Esophagus mucosa (tissue), 1 donor: Measurements from ENCODE around the gene MTUS2. TPM values are rescaled to one million over a fixed set of nuclear protein-coding genes. Genes with fewer than 3 reads are reported as not detected.

Experiments
- ATAC-seq: fragments of 200-7000 bp; cut with Tn5 transposase; one replicate; pipeline ENCODE4 v1.9.1; 2020
- total RNA-seq: library from RNA; stranded (reverse); gene quantifications from one replicate; pipeline ENCODE4 v1.2.4, GENCODE V29; 2023
- donor health status: DM: yes; HTN: yes; CAD: no.

MTUS2 gene
- total RNA-seq, 1 donor from 2014 or later, result 0.12 TPM

DNA sequence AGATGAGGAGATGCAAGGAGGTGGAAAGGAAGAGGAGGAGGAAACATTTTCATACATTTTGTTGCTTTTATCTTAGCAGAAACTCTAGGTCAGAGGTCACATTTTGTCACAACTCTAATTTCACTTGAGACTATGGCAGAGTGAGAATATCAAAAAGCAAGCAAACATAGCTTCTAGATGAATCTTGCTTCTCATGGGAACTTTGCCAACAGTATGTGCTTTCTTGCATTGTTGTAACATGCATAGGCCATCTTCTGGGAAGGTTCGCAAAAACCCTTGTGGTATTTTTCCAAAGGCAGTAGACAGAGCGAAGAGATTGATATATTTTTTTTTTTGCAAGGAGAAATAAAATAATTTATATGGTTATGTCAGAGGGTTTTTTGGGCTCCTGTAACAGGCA, 291.3 kb downstream of the MTUS2 start:
- ATAC-seq, result no peak

DNA sequence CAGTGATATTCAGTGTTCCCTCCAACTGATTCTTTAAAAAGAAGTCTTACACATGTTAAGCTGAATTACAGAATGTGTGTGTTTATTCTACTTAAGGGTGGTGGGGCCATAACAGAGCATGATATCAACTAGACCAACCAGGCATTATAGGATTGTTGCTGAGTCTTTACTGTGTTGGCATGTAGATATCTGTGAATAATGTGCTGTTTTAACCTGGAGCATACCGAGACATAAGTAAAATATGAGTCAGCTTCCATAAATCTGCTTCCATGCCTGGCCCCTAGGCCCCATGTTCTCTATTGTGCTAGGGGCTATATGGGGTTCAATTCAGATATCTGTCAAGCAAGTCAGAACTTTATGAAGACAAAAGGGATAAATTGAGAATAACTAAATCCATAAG, 295.7 kb downstream of the MTUS2 start:
- ATAC-seq, result no peak

DNA sequence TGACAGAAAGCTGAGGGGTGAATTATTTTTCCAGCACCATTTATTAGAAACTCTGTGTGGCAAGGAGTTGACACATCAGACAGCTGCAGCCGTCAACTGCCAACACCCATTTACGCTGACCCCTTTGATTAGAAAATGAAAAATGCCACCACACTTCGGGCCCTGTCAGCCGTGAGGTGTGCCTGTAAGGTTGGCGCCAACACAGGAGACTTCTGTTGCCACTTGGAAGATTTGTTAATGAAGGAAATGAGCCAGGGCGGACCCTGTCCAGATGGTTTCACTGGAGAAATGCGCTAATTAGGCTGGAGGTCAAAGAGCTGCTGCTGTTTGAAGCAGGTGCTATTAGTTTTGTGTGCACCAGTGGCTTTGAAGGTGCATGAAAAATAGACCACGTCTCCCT, 297.5 kb downstream of the MTUS2 start:
- no peak for ATAC-seq

DNA sequence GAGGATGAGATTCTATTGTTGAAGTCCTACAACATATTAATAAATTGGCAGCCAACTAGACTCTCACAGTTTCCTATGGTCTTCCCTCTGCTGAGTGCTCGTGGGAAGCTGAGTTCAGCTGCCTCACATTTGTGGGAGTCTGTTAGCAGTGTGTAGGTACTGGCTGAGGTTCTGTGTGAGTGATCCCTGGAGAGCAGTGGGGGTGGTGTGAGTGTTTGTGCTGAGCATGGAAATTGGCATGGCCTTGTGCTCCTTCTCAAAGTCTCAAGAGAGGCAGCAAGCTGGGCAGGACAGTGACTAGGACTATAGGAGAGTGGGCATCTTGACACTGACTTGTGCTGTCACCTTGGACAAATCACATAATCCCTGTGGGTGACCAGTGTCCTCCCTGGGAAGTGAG, 298.3 kb downstream of the MTUS2 start:
- no peak for ATAC-seq

DNA sequence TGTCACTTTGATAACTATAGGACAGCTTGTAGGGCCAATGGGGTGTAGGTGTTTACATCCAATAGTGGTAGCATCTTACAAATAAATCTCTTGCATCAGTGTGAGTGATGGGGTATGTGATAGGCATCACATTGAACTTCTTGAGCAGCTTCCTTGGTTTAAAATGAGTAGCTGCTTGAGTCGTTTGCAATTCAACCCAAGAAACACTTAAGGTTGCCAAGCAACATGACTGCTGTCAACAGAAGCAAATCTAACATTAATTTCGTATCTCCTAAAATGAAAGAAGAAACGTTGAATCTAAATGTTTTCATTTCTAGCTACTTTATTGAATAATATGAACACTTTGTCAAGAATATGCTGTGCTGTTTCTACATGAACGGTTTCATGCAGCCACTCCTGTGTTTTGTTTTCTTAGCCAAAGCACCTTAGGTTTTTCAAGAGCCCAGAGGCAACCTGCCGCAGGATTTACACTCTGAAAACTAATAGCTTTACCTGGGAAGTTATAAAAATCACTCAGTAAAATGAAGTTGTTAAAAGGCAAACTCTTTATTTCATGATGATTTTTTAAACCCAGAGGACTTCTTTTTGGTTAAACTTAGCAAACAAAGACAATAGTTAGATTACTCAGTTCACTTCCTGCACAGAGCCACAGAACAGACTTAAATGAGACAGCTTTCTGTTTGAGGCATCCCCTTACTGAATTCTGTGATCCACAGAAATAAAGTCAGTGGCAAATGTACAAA, 305.2 kb downstream of the MTUS2 start:
- no peak for ATAC-seq

DNA sequence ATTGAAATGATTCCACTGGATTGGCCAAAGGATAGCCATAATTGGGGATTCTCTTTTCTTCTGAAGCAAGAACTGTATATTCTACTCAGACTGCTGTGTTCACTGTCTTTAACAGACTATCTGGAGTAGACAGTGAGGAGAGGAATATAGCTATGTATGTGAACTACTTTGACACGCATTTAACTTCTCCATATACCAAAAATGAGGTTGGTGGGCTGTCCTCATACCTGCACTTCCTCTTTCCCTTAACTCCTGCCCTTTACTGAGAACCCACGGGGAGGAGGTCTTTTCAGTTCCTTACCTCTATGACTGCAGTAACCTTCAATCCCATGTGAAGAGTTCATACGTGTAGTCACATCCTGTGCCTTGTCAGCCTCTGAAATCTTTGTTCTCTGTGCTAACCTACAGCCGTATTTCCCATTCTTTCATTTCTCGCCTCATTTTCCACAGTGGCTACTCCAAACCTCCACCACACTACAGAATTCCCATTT, 305.8 kb downstream of the MTUS2 start:
- ATAC-seq, result no peak

DNA sequence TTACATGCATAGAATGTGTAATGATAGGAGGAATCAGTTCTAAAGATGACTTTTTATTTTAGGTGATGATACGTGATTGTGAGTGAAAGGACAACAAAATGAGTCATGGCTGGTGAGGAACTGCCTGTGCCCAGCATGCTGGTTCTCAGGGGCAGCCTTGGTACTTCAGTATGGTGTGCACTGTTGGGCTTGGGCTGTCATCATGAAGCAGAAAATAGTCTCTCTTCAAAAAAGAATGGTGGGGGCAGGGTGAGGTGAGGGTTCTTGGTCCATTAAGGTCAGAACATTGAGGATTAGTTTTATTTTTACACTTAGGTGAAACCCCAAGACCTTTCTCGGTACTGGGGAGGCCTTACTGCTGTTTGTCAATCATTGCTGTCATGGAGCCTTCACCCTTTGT, 309.5 kb downstream of the MTUS2 start:
- no peak for ATAC-seq

DNA sequence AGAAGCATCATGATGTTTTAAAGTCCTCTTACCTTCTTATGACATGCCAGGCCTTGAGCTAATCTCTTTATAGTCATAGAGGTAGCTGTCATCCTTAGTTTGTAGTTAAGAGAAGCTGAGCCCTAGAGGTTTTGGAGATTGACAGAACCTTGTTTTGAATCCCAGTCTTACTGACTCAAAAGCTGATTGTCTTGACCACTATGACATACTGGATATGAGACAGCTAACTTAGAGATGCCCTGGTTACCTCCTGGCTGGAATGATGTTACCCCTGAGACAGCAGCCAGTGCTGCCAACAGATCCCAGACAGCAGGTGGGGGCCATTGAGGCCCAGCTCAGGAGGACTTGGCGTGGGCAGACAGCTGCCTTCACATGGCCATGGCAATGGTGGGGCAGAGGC, 311.0 kb downstream of the MTUS2 start:
- no peak for ATAC-seq

DNA sequence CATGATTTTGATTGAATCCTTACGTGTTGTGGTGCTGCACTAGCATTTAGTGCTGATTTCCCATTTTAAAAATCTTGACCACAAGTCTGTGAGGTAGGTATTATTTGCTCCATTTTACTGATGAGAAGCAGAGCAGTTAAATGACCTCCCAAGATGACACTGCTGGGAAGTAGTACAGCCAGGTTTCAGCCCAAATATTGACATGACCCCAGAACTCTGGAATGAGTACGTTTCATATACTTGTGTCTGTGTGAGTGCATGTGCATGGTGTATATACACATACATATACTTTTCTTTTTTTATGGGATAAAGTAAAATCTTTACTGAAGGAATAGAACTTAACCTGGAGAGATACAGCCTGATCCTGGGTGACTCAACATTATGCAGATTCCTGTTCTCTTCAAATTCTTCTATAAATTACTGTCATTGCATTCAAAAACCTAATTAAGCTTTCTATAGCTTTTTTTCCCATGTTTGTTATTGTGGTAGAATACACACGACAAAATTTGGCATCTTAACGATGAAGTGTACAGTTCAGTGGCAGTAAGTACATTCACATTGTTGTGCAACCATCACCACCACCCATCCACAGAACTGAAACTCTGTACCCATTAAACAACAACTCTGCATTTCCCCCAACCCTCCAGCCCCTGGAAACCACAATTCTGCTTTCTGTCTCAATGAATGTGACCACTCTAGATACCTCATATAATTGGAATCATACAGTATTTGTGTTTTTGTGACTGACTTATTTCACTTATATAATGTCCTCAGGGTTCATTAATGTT, 311.9 kb downstream of the MTUS2 start:
- no peak for ATAC-seq

DNA sequence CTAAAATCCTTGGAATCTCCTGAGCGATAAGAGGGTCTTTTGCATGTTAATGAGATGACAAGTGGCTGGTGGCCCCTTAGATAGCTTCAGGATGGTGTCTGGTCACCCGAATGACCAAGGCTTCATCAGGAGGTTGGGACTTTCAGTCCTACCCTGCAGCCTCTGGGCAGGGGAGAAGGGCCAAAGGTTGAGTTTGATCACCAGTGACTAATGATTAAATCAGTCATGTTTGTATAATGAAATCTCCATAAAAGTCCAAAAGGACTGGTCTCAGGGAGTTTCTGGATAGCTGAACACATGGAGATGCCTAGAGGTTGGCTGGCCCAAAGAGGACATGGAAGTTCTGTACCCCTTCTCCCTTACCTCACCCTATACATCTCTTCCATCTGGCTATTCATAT, 316.2 kb downstream of the MTUS2 start:
- no peak for ATAC-seq

DNA sequence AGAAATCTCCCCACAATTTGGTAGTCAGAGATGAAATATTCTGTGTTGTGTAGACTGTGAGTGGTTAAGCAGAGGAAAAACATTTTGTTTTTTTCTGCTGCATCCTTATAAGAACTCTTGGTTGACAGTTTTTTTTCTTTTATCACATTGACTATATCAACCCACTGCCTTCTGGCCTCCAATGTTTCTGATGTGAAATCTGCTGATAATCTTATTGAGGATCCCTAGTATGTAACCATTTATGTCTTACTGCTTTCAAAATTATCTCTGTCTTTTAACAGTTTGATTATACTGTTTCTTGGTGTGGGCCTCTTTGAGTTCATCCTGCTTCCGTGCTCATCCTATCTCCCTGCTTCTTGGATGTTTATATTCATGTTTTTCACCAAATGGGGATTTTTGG, 316.9 kb downstream of the MTUS2 start:
- ATAC-seq, result no peak

DNA sequence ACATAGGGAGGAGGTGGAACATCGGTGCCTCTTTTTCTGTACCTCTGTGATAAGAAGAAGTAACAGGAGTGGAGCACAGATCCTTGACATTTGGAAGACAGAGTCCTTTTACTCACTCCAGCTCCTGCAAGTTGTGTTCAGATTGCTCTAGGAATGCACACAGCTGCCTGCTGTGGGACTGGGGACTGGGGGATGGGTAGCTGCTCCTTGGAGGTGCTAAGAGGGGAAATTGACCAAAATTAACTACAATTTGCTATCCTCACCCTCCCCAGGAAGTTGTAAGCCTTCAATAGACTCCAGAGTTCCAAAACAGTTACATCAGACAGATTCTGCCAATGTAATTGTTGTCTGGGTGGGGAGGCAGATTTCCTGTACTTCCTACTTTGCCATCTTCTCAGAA, 317.9 kb downstream of the MTUS2 start:
- no peak for ATAC-seq

DNA sequence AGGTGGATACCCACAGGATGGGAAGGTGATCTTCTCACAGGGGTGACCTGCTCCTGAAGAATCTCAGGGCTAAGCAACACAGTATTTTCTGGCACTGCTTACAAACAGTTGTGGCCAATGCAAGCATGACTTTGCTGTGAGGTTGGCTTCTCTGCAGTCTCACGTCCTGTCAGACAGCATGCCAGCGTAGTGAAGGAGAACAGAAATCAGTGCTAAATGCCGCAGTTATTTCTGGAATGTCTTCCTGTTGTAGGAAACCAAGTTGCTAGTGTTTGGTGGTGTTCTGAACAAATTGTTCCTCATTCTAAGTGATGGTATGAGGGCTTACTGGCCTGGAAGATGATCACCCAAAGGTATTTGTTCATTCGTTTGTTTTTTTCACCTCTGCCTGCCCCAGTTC, 320.1 kb downstream of the MTUS2 start:
- ATAC-seq, result no peak

DNA sequence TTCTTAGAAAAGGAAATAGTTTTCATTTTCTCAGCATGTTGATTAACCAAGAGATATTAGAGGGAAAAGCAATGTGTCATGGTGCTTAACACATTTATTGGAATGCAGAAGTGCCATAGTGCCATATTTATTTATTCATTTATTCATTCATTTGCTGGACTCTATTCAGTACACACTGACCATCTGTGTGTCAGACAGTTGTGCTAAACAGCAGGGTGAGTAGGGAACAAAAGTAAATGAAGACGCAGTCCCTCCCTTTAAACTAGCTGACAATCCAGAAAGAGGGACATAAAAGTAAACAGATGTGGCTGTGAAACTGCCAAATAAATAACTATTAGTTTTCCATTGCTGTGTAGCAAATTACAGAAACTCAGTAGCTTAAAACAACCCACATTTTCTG, 323.7 kb downstream of the MTUS2 start:
- ATAC-seq, result no peak

DNA sequence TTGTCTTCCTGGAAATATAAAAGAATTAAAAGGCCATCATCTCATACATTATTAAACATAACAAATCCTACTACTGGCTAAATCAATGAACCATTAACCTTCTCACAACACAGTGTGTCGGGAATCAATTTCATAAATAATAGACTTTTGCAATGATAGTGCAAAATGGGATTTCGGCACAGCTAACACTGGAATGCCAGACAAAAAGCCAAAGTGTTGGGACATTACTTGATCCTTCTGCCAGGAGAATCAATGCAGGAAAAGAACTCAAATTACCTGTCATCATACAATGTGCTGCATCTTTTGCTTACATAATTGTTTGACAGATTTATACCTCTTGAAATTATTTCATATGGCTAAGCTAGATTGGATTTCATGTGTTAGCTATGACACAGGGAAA, 334.3 kb downstream of the MTUS2 start:
- ATAC-seq, result no peak

DNA sequence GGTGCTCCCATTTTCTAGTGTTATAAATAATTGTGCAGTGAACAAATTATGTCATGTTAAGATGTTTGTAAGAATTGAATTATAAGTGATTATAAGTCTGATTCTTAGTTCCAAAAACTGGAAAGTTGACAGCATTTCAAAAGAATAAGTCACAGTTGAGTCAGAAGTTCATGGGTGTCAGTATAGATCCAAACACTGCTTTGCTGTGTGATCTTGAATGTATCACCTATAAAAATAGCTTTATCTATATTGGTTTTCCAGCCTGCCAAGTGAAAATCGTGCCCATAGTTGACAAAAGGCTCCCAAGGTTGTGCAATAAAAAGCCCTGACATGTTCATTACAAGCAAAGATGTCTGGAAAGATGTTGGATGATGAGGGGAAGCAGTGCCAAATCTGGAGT, 336.0 kb downstream of the MTUS2 start:
- no peak for ATAC-seq

DNA sequence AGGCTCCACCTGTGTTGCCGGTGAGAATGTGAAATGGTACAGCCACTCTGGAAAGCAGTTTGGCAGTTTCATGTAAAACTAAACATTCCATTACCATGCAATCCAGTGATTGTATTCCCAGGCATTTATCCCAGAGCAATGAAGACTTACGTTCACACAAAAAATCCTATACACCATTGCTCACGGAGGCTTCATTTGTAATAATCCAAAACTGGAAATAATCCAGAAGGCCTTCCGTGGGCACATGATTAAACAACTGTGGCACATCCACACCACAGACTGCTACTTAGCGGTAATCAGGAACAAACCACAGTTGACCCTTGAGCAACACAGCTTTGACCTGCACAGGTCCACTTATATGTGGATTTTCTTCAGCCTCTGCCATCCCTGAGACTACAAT, 339.7 kb downstream of the MTUS2 start:
- ATAC-seq, result no peak

DNA sequence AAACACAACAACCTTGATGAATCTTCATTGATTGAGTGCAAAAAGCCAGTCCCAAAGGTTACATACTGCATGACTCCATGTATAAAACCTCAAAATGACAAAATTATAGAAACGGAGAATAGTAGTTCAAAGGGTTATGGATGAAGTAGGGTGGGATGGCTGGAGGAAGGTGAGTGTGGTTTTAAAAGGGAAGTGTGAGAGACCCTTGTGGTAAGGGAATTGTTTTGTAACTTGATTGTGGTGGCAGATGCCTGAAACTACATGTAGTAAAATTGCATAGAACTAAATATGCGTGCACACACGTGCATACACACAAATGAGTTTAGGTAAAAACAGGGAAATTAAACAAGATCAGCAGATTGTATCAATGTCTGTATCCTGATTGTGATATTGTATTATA, 340.7 kb downstream of the MTUS2 start:
- ATAC-seq, result no peak

DNA sequence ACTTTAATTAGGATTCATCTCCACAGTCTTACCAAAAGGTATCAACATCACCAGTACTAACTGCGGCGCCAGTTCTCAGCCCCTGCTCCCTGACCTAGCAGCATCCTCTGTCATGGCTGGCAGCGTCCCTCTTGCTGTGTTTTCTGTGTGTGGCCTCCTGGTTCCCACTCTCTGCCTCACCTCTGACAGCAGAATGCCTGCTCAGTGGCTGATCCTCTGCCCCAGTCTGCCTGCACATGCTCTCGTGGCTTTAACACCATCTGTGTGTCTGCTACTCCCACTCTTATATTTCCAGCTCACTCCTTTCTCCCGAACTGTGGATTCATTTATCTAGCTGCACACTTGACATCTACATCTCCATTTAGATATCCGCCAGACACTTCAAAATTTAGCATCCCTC, 341.5 kb downstream of the MTUS2 start:
- ATAC-seq, result no peak

DNA sequence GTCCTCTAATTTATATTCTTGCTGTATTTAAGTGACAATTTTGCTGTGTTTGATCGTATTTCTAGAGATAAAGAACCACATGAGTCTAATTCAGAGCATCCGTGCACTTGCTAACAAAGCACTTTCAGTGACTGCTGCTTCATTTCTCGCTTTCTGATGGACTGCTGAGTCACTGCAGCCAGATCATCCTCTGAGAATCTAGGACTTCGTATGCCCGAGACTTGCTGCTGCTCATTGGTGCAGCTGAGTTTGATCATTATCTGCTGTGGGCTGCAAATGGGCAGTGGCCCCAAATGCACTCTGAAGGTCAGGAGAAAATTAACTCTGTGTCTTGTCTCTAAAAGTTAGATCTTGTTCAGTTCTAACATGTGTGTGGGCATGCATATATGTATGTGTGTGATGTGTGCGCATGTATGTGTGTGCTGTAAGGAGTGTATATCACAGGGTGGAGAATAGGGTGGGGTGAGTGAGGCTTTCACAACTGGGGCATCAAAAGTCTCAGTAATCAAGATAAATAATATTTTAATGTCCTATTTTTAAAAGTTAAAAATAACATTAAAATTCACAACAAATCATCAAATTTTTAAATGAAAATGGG, 342.6 kb downstream of the MTUS2 start:
- ATAC-seq, result no peak

DNA sequence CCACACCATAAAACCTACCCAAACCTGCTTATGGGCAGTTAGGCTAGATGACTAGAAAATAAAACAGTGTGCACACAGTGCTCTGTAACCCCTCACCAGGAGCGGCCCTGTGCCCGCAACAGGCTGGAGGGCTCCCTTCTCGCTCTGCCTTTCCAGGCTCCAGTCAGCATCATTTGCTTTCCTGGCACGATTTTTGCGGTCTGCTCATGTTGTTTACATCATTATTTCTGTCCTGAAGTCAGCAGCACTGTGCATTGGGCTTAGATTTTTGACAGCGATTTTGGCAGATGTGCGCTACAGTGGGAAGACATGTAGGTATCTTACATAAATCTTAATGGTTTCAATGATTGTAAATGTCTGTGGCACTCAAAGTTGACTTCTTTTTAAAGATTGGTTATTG, 344.0 kb downstream of the MTUS2 start:
- ATAC-seq, result no peak

DNA sequence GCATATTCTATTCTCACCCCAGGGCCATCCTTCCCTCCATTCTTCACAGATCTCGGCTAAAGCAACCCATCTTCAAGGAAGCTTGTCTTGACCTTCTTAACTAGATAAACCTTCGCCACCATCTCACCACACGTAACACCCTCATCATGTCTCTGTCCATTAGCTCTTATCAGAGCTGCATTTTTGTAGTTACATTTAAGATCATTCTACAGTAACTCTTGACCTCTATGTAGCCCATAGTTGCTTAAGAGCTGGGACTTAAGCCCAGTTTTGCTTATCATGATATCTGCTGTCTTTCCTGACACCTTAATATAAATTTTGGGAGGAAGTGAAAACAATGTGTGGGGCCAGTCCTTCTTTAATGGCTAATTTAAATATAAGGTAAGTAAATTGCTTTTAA, 345.1 kb downstream of the MTUS2 start:
- no peak for ATAC-seq

DNA sequence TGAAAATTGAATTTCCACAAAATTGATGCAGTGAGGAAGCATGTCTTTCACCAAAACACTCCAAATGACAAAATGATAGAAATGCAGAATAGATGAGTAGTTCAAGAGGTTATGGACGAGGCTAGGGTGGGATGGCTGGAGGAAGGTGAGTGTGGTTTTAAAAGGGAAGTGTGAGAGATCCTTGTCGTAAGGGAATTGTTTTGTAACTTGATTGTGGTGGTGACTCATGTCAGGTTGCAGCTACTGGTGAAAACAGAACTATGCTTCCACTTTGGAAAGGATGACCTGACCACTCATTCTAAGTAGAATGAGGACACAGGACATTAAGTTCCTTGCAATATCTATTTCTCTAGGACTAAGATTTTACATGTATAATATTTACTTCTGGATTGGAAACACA, 345.7 kb downstream of the MTUS2 start:
- ATAC-seq, result no peak
